Gastroesophageal sphincter (tissue), 4 donors: Measurements from ENCODE around the gene TNNT3. TPM values are rescaled to one million over a fixed set of nuclear protein-coding genes. Genes with fewer than 3 reads are reported as not detected.

Source experiments
- ATAC-seq: fragments of 150-250 bp; one replicate; pipeline ENCODE4 v1.9.1; 2016; ENCODE audit warnings: mild to moderate bottlenecking, moderate library complexity
- H3K27ac ChIP-seq, 4 donors: fragments of 200-600 bp; sonication (generic) in 3 of 4; 1 replicate in 3 of 4; 2 replicates in 1 of 4; pipeline ENCODE4 v1.5.1; 2016 to 2019
- H3K27me3 ChIP-seq: fragments of 200-600 bp; sonication (generic); one replicate; pipeline ENCODE4 v1.5.1; 2019
- H3K36me3 ChIP-seq, 2 donors: fragments of 200-600 bp; sonication (generic); one replicate each; pipeline ENCODE4 v1.5.1; 2019; ENCODE audit warnings: control low read depth in 1 of 2
- H3K4me1 ChIP-seq, 3 donors: fragments of 200-600 bp; sonication (generic); 1 replicate in 2 of 3; 2 replicates in 1 of 3; pipeline ENCODE4 v1.5.1; 2016 to 2019; ENCODE audit warnings: control low read depth in 2 of 3
- H3K4me3 ChIP-seq, 2 donors: fragments of 200-600 bp; sonication (generic); one replicate each; pipeline ENCODE4 v1.5.1; 2019; ENCODE audit warnings: mild to moderate bottlenecking in 1 of 2, moderate library complexity in 1 of 2
- H3K9me3 ChIP-seq, 3 donors: fragments of 200-600 bp; sonication (generic); one replicate each; pipeline ENCODE4 v1.5.1; 2017 to 2019; ENCODE audit warnings: control low read depth in 2 of 3
- CTCF ChIP-seq, 4 experiments: fragments of 200-600 bp in 2 of 4; fragments of 450-650 bp in 2 of 4; sonication (generic) in 1 of 4; IDR thresholded peaks; one replicate each; pipeline ENCODE4 v1.5.1; 2017 to 2019; ENCODE audit warnings: antibody characterized with exemption in 4 of 4, mild to moderate bottlenecking in 2 of 4, moderate library complexity in 2 of 4
- EP300 ChIP-seq: sonication (generic); formaldehyde crosslinking; IDR thresholded peaks from one replicate; pipeline ENCODE4 v1.6.1; 2017; ENCODE audit warnings: antibody characterized with exemption, mild to moderate bottlenecking
- POLR2A ChIP-seq, 2 donors: fragments of 450-650 bp; IDR thresholded peaks; one replicate each; pipeline ENCODE4 v1.6.1; 2017; ENCODE audit warnings: antibody characterized with exemption in 2 of 2, mild to moderate bottlenecking in 2 of 2, moderate library complexity in 1 of 2
- POLR2AphosphoS5 ChIP-seq: sonication (generic); formaldehyde crosslinking; IDR thresholded peaks from one replicate; pipeline ENCODE4 v1.6.1; 2017; ENCODE audit warnings: antibody characterized with exemption
- WGBS, 2 donors: methylation state at CpG; one replicate each; pipeline ENCODE4 v1.1.5; 2018; ENCODE audit warnings: low coverage in 1 of 2; 5-methylcytosine and 5-hydroxymethylcytosine counted together
- total RNA-seq, 4 donors: library from RNA; depleted of rRNA; stranded (reverse); fragments of >200 nt; gene quantifications; one replicate each; pipeline ENCODE4 v1.1.0, GENCODE V29; 2016

The TNNT3 gene
- 1 to 10 TPM; 1.7 to 4.3 (median 2.5) TPM for total RNA-seq

- 40 to 67% methylated on average over 2 to 3 of the region's 31 CpGs for WGBS, 2 donors
- Histone ChIP-seq H3K9me3 (no peaks in the 10 kb centered on the region), H3K4me1 (peaks cover 0 to 25% (median 20%) of the 10 kb centered on the region in 3 donors), H3K36me3 (no peaks in the 10 kb centered on the region), H3K27ac (peak within 1 kb of the TSS in 1 of 4 donors; percentile 75), H3K27me3 (peaks cover 8% of the 10 kb centered on the region), H3K4me3 (no peak within 1 kb of the TSS)
- TF ChIP-seq CTCF (IDR thresholded peaks at IDR 0.05) (no peak), POLR2AphosphoS5 (no peak), EP300 (no peak), POLR2A (IDR thresholded peaks at IDR 0.05) (no peak)
- ATAC-seq = no peak
Measured at GRCh38 chr11:1919391-1920127, at the start of gene TNNT3. Gene TNNT3 (plus strand): TSS chr11:1919703. CDS start chr11:1922875, 3,172 bp downstream.

GRCh38 chr11:1870326-1870696 lies 49.2 kb upstream of the TNNT3 start:
- peak overlapping the region in 3 of 4 donors; percentile 58 to 88 (median 66) for H3K27ac ChIP-seq
- peaks cover 29% of the 10 kb centered on the region for H3K27me3 ChIP-seq
- no peak for ATAC-seq
- no peaks in the 10 kb centered on the region for H3K36me3 ChIP-seq
- no peak for TF ChIP-seq EP300
- TF ChIP-seq POLR2A (IDR thresholded peaks at IDR 0.05) = no peak
- no peak for TF ChIP-seq POLR2AphosphoS5
- TF ChIP-seq CTCF (IDR thresholded peaks at IDR 0.05) = no peak
- H3K9me3 ChIP-seq = no peaks in the 10 kb centered on the region
- H3K4me3 ChIP-seq = peak overlapping the region in 1 of 2 donors; percentile 46
- WGBS, 2 donors = 0 to 56% methylated on average over 1 to 4 of the region's 12 CpGs
- peaks cover 0 to 79% (median 15%) of the 10 kb centered on the region in 3 donors for H3K4me1 ChIP-seq

- H3K4me1 ChIP-seq = peaks cover 0 to 79% (median 15%) of the 10 kb centered on the region in 3 donors
- H3K27ac ChIP-seq = peak overlapping the region in 3 of 4 donors; percentile 58 to 88 (median 66)
- H3K36me3 ChIP-seq = no peaks in the 10 kb centered on the region
- no peaks in the 10 kb centered on the region for H3K9me3 ChIP-seq
- TF ChIP-seq POLR2AphosphoS5 (no peak), EP300 (no peak), CTCF (IDR thresholded peaks at IDR 0.05) (no peak), POLR2A (IDR thresholded peaks at IDR 0.05) (no peak)
- WGBS, 2 donors = 20 to 60% methylated on average over 1 of the region's 50 CpGs
- H3K4me3 ChIP-seq = peak overlapping the region in 1 of 2 donors; percentile 46
- peaks cover 29% of the 10 kb centered on the region for H3K27me3 ChIP-seq
- no peak for ATAC-seq
Measured at GRCh38 chr11:1870721-1871466, 48.6 kb upstream of the TNNT3 start.

GRCh38 chr11:1871531-1871930 lies 48.0 kb upstream of the TNNT3 start:
- no peak for TF ChIP-seq EP300
- no peak for TF ChIP-seq POLR2A (IDR thresholded peaks at IDR 0.05)
- no peak for TF ChIP-seq CTCF (IDR thresholded peaks at IDR 0.05)
- no peak for TF ChIP-seq POLR2AphosphoS5
- Histone ChIP-seq H3K36me3 (no peaks in the 10 kb centered on the region), H3K27ac (peak overlapping the region in 3 of 4 donors; percentile 58 to 88 (median 66)), H3K4me3 (peak overlapping the region in 1 of 2 donors; percentile 46), H3K9me3 (no peaks in the 10 kb centered on the region), H3K4me1 (peaks cover 0 to 79% (median 14%) of the 10 kb centered on the region in 3 donors), H3K27me3 (peaks cover 29% of the 10 kb centered on the region)
- ATAC-seq = no peak
- WGBS, 2 donors = 73% methylated on average over 3 of the region's 15 CpGs; no CpG with 5 or more reads in 1 of the 2 donors
